Measurements from ENCODE around the gene ELF5.

Gene ELF5

GRCh38 chr11:34432822-34433221 is 80.8 kb downstream of the ELF5 start:
- Histone ChIP-seq H2BK12ac (ENCODE audit: low read length) (no peak overlapping the region), H2BK120ac (ENCODE audit: insufficient read depth, low read length, poor library complexity) (no peak overlapping the region), H3K9me3 (ENCODE audit: insufficient read depth, low read depth, low read length) (no peaks in the 10 kb centered on the region), H4K91ac (ENCODE audit: low read depth, low read length) (no peak overlapping the region), H2BK5ac (ENCODE audit: low read depth, low read length, poor library complexity) (no peak overlapping the region), H3K36me3 (ENCODE audit: control insufficient read depth in 1 of 2, insufficient read depth in 2 of 2, low read length in 2 of 2) (no peaks in the 10 kb centered on the region), H3K79me1 (ENCODE audit: low read length) (no peaks in the 10 kb centered on the region), H3K9ac (ENCODE audit: low read length) (no peak overlapping the region), H3K14ac (ENCODE audit: low read length) (no peak overlapping the region), H3K79me2 (ENCODE audit: control insufficient read depth, insufficient read depth, low read length, poor library complexity) (no peaks in the 10 kb centered on the region), H3K4me2 (ENCODE audit: low read length) (no peak overlapping the region), H3K18ac (ENCODE audit: low read length) (no peak overlapping the region), H3K4me1 (ENCODE audit: control insufficient read depth in 1 of 2, insufficient read depth in 2 of 2, low read length in 2 of 2) (no peaks in the 10 kb centered on the region), H3K27me3 (ENCODE audit: insufficient read depth, low read length) (no peaks in the 10 kb centered on the region), H3K23ac (ENCODE audit: low read length) (no peak overlapping the region), H3K4me3 (ENCODE audit: low read depth, low read length) (no peak overlapping the region), H4K12ac (ENCODE audit: low read depth, low read length) (no peak overlapping the region), H2AFZ (ENCODE audit: insufficient read depth, low read length, poor library complexity) (no peak overlapping the region), H3K27ac (ENCODE audit: low read depth, low read length) (no peak overlapping the region), H3K4ac (ENCODE audit: low read depth, low read length) (no peak overlapping the region), H4K8ac (ENCODE audit: low read depth, low read length) (no peak overlapping the region), H2AK5ac (ENCODE audit: low read length) (no peak overlapping the region)
- DNase-seq = no peak
- no CpG with 5 or more reads among the region's 5 CpGs for WGBS (ENCODE audit: extremely low coverage, insufficient coverage, insufficient read length)

GRCh38 chr11:34431979-34432378 is 81.6 kb downstream of the ELF5 start:
- no peak overlapping the region for H4K8ac ChIP-seq (ENCODE audit: low read depth, low read length)
- H3K18ac ChIP-seq (ENCODE audit: low read length) = no peak overlapping the region
- no peak overlapping the region for H4K12ac ChIP-seq (ENCODE audit: low read depth, low read length)
- no peaks in the 10 kb centered on the region for H3K79me1 ChIP-seq (ENCODE audit: low read length)
- H3K14ac ChIP-seq (ENCODE audit: low read length) = no peak overlapping the region
- H3K9me3 ChIP-seq (ENCODE audit: insufficient read depth, low read depth, low read length) = no peaks in the 10 kb centered on the region
- H3K4me2 ChIP-seq (ENCODE audit: low read length) = no peak overlapping the region
- no CpG with 5 or more reads among the region's 4 CpGs for WGBS (ENCODE audit: extremely low coverage, insufficient coverage, insufficient read length)
- no peak overlapping the region for H3K23ac ChIP-seq (ENCODE audit: low read length)
- H3K27ac ChIP-seq (ENCODE audit: low read depth, low read length) = no peak overlapping the region
- no peak overlapping the region for H2BK12ac ChIP-seq (ENCODE audit: low read length)
- H3K4me3 ChIP-seq (ENCODE audit: low read depth, low read length) = no peak overlapping the region
- H3K4me1 ChIP-seq (ENCODE audit: control insufficient read depth in 1 of 2, insufficient read depth in 2 of 2, low read length in 2 of 2) = no peaks in the 10 kb centered on the region
- H3K36me3 ChIP-seq (ENCODE audit: control insufficient read depth in 1 of 2, insufficient read depth in 2 of 2, low read length in 2 of 2) = no peaks in the 10 kb centered on the region
- H3K79me2 ChIP-seq (ENCODE audit: control insufficient read depth, insufficient read depth, low read length, poor library complexity) = no peaks in the 10 kb centered on the region
- H2AK5ac ChIP-seq (ENCODE audit: low read length) = no peak overlapping the region
- no peak overlapping the region for H4K91ac ChIP-seq (ENCODE audit: low read depth, low read length)
- no peak overlapping the region for H2AFZ ChIP-seq (ENCODE audit: insufficient read depth, low read length, poor library complexity)
- H3K27me3 ChIP-seq (ENCODE audit: insufficient read depth, low read length) = no peaks in the 10 kb centered on the region
- no peak for DNase-seq
- H2BK120ac ChIP-seq (ENCODE audit: insufficient read depth, low read length, poor library complexity) = no peak overlapping the region
- no peak overlapping the region for H3K4ac ChIP-seq (ENCODE audit: low read depth, low read length)
- H3K9ac ChIP-seq (ENCODE audit: low read length) = no peak overlapping the region
- no peak overlapping the region for H2BK5ac ChIP-seq (ENCODE audit: low read depth, low read length, poor library complexity)
